ENCODE results near the gene FAM120C.

The FAM120C gene

DNA sequence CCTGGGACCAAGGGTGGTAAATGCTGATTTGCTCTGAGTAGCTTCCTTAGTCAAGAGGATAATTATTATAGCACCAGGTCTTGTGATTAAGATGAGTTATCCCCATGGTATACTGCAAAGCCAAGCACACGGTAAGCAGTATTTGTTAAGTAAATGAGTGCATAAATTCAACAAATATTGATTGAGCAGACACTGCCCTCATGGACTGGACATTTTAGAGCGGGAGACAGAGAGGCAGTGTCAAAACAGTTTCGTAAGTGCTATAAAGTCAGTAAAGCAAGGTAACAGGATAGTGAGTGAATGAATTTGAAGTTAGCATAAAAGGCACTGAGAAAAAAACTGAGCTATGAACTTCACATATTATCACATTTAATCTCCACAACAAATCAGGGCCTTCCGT lies 152.7 kb downstream of the FAM120C start:
- no peak for ATAC-seq

DNA sequence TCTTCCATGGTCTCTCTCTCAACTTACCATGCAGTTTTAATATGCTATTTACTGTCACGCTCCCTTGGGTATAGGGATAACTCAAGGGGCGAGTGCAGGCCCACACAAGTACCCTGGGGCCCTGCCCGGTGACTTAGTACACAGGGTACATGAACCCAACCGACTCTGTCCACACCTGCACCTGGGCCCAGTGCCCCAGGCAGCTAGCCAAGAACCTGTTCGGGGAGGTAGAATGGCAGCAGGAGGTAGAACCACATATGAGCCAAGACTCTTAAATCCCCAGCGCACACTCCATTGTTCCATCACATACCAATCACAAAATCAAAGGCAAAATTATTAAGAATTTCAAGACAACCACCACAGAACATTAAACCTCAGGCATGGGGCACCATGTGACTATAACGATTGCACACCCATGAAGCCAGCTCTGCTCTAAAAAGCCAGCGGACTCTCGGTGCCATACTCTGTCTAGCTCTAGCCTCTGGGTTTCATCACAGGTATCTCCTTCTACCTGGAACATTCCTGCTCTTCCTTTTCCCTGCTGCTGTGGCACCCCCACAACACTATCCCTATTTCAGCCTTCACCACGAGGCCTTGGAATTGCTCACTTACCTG lies 153.4 kb downstream of the FAM120C start:
- no peak for ATAC-seq

DNA sequence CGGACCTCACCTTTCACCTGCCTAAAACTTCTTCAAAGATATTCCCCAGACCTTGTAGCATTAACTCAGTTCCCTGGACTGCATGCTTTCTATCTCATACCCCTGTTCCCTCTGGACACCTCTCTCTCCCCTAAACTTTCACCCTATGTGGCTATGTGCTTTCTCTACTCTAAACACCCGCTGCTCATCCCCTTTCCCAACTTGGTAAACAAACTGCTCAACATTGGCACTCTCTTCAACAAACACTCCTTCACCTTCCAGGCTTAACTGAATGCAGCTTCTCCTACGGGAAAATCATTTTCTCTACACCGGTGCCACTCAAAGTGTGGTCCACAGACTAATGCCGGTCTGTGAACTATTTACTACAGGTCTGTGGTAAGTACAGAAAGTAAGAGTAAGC lies 158.7 kb downstream of the FAM120C start:
- no peak for ATAC-seq

Measured in activated CD4-positive, CD25-positive, alpha-beta regulatory T cell treated with anti-CD3 and anti-CD28 coated beads, Interleukin-2, amount 50 U/mL, for 24 hours (primary cell).